Dedifferentiated amniotic fluid mesenchymal stem cell (primary cell): ENCODE data around the gene NR1H2.
"Not testable (repeated sequence)": the region's sequence is repeated elsewhere in the genome, so short reads cannot be mapped to it uniquely, and the experiment has no call there.

ENCODE experiments used
- DNase-seq: peaks from one replicate; pipeline ENCODE4 v3.0.0-alpha.2; 2016; ENCODE audit errors: extremely low spot score

NR1H2 gene

DNA sequence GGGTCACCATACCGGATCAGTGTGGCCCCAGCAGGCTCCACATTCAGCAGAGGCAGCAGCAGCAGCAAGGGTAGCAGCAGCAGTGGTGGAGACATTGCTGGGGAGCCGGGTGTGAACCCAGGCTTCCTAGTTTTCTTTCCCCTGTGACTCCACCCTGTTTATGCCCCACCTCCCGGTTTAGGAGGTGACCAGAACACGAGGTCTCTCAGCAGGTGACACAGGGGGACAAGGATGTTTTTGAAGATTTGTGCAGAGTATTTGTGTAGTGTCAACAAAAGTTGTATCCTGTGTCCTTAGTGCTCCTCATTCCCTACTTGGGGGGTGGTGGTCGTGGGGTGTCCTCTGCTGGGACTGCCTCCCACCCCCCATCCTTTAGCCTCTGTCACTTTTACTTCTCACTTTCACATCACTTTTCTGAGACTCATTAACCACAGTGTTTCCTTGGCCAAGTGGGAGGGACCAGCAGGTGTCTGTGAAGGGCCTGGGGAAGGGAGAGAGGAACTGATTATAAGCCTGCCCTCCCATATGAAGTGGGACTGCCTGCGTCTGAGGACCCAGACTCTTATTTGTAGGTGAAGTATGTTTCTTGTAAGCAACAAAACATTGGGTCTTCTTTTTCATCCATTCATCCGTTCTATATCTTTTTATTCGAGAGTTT, 31.5 kb upstream of the NR1H2 start:
- DNase-seq = no peak

DNA sequence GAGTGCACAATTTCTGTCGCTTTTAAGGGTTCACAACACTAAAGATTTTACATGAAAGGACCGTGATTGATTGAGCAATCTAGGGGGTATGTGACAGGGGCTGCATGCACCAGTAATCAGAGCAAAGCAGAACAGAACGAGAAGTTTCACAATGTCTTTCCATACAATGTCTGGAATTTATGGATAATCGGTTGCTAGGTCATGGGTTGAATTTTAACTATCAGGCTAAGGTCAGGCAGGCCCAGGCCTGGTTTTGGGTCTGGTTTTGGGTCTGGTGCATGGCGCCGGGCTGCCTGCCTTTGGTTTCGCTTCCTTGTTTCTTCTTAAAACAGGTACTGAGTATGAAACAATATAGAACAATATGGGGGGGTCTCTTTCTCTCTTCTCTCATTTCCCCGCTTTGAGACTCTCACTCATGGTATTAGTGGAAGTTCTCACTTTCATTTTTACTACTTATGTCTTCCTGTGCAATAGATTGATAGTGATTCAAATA, 29.1 kb upstream of the NR1H2 start:
- not testable (repeated sequence) for DNase-seq

DNA sequence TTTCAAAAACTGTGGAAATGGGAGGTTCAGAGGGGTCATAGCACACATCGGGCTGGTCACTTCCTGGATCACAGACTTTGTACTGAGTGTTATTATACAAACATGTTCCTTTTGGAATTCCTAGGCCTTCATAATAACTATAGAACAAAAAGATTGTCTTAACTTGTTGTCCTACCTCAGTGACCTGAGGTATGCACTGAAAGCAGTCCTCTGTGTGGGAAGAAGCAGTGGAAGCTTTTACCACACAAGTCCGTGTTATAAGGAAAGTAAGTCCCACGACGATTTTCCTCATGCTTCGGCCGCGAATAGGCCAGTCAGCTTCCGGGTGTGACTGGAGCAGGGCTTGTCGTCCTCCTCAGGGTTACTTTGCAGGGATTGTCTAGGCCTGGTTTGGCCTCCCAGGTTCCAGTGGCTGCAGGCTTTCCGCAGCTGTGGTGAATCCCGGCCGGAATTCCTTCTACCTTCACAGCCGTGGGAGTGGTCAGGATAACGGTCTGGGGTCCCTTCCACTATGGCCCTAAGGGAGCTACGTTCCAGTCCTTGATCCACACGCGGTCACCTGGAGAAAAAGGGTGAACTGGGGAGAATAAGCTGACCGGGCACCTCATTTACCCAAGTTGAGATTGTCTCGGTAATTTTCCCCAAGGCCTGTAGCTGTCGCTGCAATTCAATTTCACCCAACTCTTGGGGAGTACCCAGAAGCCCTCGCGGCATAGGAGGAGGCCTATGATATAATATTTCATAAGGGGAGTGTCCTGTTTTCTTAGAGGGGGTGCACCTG, 26.8 kb upstream of the NR1H2 start:
- no peak for DNase-seq

GRCh38 chr19:50352242-50352641, 24.0 kb upstream of the NR1H2 start:
- no peak for DNase-seq

GRCh38 chr19:50353487-50353880, 22.8 kb upstream of the NR1H2 start:
- not testable (repeated sequence) for DNase-seq

GRCh38 chr19:50356691-50357177, 19.5 kb upstream of the NR1H2 start:
- no peak for DNase-seq

DNA sequence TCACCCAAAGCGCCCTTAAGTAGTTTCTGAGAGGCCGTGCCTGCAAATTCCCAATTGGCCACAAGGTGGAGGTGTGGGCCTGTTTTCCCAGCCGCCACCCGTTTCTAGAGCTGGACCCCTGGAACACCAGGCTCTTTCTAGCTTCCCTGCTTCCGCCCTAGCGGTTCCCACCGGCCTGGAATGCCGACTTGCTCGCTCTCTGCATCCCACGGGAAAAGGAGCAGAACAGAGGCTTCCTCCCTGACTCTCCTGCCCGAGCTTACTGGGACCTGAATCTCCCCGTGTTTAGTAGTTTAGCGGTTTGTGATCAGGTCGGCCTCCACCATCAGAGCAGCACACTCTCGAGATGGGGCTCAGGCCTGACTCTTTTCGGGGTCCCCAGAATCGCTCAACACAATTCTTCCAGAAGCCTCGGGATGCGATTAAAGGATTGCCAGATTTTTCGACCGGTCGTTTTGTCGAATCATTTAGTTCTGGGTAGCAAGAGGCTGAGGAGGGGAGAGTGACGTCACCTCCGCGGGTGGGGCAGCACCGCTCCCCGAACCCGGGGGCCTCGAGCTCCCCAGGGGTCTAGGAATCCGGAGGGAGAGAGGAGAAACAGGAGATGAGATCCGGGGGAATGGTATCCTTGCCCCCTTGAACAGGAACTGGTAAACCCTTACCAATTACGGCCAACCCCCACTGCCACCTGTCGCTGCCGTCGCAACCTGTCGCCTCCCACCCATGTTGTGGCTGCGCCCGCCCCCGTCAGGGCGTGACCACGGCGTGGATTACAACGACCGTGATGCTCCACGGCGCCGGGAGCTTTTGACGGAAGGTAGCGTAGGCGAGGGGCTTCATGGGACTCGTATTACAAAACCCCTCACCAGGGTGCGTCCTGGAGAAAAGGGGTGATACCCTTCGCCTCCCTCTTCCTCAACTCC, 18.8 kb upstream of the NR1H2 start:
- peak; percentile 74 for DNase-seq

DNA sequence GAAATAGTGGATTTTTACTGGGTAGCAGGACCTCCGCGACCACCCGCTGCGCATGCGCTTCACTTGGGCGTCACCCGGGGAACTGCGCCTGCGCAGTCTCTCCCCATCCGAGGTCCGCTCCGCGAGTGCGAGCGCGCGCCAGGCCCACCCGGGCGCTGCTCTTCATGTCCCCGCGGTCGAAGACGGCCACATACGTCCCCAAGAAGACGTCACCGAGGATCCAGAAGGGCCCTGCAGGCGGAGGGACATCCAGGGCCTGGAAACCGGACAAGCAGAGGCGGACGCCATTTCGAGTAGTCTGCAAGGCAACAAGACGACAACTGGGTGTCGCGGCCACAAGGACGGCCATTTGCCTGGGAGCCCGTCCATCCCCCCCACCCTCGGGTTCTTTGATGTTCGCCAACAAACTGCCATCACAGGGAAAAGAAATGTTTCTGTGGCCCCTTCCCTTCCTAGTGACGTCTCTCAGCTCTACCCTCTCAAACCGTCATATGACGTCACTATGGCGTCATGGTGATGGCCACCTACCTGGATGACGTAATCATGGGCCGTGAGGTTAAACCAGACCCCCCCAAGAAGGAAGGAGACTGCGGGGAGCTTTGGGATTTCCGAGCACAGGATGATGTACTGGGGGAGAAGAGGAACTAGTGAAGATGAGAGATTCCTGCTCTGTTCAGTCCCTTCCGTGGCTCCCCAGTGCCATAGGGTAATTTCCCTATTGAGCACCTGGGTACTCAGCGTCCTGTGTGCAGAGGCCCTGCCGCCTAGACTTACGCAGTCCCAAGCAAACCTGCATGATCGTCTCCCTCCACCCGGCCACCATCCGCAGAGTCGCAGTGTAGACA, 17.6 kb upstream of the NR1H2 start:
- DNase-seq = no peak

DNA sequence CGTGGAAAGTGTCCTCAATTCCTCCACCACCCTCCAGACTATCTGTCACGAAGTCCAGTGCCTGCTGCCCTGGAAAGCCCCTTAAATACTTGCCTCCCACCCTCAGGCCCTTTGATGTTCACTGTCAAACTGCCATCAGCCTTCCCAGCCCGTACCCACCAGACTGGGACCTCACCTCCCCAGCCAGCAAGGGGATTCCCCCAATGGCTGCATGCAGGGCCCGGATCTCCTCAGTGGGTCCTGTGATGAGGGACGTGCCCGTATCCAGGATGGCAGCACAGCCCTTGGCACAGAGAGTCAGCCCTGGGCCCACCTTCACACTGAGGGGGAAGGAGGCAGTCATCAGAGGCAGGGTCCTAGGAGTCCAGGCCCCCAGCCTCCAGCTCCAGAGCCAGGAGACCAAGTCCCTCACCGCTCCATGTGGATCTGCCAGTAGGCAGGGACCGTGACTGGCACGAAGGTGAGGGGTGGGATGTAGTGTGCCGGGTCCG, 16.9 kb upstream of the NR1H2 start:
- no peak for DNase-seq

GRCh38 chr19:50361290-50362029, 14.8 kb upstream of the NR1H2 start:
- no peak for DNase-seq

DNA sequence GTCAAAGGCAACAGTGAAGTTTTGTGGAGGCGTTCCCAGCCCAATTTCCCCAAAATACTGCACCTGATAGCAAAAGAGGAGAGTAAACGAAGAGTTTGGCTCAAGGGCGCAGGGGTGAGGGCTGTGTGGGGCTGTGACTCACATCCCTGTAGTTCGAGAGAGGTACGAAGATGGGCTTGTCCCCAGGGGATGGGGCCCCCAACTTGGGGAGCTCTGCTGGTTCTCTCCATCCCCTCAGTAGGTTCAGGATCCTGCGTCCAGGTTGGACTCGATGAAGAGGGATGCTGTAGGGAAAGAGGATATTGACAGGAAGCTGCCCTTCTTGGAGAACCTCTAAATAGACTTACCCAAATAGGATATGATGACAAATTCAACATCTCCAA, 14.2 kb upstream of the NR1H2 start:
- no peak for DNase-seq

DNA sequence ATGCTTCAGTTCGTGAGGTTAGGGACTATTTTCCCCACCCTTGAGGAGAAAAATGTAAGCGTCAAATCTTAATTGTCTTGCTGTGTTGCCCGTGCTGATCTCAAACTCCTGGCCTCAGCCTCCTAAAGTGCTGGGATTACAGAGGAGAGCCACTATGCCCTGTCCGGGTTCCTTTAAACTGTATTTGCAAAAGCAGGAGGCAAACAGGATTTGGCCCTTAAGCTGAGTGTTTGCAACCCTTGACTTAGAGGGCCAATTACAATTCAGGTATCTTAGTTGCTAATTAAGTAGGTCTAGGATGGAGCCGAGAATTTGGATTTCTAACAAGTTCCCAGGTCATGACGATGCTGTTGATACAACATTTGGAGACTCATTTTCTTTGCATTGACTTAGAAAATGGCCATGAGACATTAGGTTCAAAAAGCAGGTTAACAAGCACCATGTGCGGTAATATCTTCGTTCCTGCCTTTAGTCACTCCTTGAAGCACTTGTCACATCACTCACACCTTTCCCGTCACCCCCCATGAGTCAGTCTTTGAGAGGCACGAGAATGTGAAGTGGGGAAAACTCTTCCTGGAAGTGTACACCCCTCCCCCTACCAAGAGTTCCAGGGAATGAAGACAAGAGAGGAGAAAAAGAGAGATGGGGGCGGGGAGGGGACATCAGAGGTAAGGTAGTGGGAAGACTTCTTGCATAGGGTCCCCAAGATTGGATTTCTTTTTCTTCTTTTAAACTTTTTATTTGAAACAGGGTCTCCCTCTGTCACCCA, 13.4 kb upstream of the NR1H2 start:
- DNase-seq = no peak

DNA sequence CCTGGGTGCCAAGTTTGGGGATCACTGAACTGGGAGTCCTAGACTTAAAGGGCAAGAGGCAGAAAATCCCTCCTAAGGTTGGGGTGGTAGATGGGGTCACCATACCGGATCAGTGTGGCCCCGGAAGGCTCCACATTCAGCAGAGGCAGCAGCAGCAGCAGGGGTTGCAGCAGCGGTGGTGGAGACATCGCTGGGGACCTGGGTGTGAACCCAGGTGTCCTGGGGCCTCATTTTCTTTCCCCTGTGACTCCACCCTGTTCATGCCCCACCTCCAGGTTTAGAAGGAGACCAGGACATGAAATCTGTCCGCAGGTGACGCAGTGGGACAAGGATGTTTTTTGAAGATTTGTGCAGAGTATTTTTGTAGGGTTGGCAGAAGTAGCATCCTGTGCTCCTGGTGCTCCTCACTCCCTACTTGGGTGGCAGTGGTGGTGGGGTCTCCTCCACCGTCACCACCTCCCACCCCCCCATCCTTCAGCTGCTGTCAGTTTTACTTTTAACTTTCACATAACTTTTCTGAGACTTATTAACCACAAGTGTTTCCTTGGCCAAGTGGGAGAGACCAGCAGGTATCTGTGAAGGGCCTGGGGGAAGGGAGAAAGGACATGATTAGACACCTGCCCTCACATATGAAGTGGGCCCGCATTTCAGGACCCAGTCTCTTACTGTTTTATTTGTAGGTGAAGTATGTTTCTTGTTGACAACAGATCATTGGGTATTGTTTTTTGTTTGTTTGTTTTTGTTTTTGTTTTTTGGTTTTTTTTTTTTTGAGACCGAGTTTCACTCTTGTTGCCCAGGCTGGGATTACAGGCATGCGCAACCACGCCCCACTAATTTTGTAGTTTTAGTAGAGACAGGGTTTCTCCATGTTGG, 10.6 kb upstream of the NR1H2 start, which contains the start of gene NAPSA:
Gene NAPSA (minus strand): TSS at position 206 of the 873 bp plus-strand sequence. CDS start 18 bp downstream, at position 188.
- DNase-seq = no peak

DNA sequence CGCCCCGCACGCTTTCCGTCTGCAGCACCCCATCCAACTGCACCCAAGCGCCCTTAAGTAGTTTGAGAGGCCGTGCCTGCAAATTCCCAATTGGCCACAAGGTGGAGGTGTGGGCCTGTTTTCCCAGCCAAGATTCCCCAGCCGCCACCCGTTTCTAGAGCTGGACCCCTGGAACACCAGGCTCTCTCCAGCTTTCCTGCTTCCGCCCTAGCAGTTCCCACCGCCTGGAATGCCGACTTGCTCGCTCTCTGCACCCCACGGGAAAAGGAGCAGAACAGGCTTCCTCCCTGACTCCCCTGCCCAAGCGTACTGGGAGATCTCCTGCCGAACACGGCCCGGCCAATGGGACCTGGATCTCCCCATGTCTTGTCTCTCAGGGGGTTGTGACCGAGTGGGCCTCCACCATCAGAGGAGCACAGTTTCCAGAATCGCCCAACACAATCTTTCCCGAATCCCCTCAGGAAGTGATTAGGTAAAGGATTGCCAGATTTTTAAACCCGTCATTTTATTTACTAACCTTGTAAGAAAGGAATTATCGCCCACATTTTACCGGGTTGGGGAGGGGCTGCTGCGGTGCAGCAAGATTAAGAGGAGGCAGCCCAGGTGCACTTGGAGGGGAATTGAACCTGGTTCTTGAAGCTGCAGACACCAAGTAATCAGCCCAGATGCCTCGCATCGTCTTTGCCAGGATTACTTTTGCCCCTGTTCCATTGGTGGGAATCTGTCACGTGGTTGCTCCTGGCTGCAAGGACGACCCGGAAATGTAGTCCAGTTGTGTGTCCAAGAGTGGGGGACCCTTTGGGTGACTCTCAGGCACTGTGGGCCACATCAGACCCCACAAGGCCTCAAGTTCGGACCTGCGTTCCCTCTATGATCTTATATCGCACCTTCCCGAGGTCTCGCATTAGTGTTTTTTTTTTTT, 7.3 kb upstream of the NR1H2 start:
- DNase-seq = peak; percentile 79

GRCh38 chr19:50371914-50372475, 4.3 kb upstream of the NR1H2 start:
- no peak for DNase-seq

GRCh38 chr19:50377051-50377461, 799 bp downstream of the NR1H2 start:
- DNase-seq = no peak

DNA sequence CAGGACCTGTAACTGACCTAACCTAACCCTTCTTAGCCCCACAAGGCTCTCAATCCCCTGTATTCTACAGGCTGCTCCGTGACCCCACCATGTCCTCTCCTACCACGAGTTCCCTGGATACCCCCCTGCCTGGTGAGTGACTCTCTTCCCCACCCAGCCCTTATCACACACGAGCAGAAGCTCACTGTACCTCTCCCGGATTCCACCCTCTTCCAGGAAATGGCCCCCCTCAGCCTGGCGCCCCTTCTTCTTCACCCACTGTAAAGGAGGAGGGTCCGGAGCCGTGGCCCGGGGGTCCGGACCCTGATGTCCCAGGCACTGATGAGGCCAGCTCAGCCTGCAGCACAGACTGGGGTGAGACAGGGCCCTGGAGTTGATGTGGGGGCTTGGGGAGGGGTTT, 1.3 kb downstream of the NR1H2 start:
- no peak for DNase-seq
